NT2/D1 (cell line): ENCODE data around the gene PDE6D.

Source experiments
- YY1 ChIP-seq: IDR thresholded peaks from 2 replicates; pipeline ENCODE4 v1.6.1; 2011; ENCODE audit not compliant: insufficient read length, insufficient read depth
- ZNF274 ChIP-seq: IDR thresholded peaks from 2 replicates; pipeline ENCODE4 v1.6.1; 2011; ENCODE audit warnings: mild to moderate bottlenecking, low read depth, low read length

GRCh38 chr2:231716666-231717280 is 64.3 kb downstream of the PDE6D start:
- TF ChIP-seq ZNF274 (no peak), YY1 (no peak)
